Activated B cell treated with CpG ODN at 0.5 μM for 24 hours (primary cell): Measurements from ENCODE around the gene PHETA1. TPM values are rescaled to one million over a fixed set of nuclear protein-coding genes. Genes with fewer than 3 reads are reported as not detected.

Experiments
- ATAC-seq: fragments of 200-7000 bp; cut with Tn5 transposase; one replicate; pipeline ENCODE4 v1.10.0; 2021; ENCODE audit warnings: low read depth, mild to moderate bottlenecking, moderate library complexity
- CTCF ChIA-PET: fragments of 350-600 bp; sonication (Branson Sonifier 250); formaldehyde crosslinking; loops from one replicate; lab custom pipeline; 2021; ENCODE audit warnings: antibody characterized with exemption; lab: Charles Lee
- POLR2A ChIA-PET: fragments of 350-600 bp; sonication (Branson Sonifier 250); formaldehyde crosslinking; loops from one replicate; lab custom pipeline; 2021; ENCODE audit warnings: antibody characterized with exemption; lab: Charles Lee
- DNase-seq: peaks from one replicate; pipeline ENCODE4 v3.0.0; 2022
- H3K27ac Mint-ChIP-seq: one replicate; pipeline ENCODE4 v1.8.0; 2020; ENCODE audit warnings: mixed read lengths
- H3K27me3 Mint-ChIP-seq: one replicate; pipeline ENCODE4 v1.8.0; 2021; ENCODE audit warnings: mixed read lengths
- H3K36me3 Mint-ChIP-seq: one replicate; pipeline ENCODE4 v1.8.0; 2021; ENCODE audit warnings: low read depth, mixed read lengths
- H3K4me1 Mint-ChIP-seq: one replicate; pipeline ENCODE4 v1.8.0; 2021; ENCODE audit warnings: mixed read lengths
- H3K4me3 Mint-ChIP-seq: one replicate; pipeline ENCODE4 v1.8.0; 2020; ENCODE audit warnings: mild to moderate bottlenecking, mixed read lengths
- H3K9me3 Mint-ChIP-seq: one replicate; pipeline ENCODE4 v1.8.0; 2020; ENCODE audit warnings: mixed read lengths
- CTCF ChIP-seq: fragments of 200-600 bp; IDR thresholded peaks from one replicate; pipeline ENCODE4 v1.8.0; 2022; ENCODE audit warnings: antibody characterized with exemption, mild to moderate bottlenecking
- intact Hi-C: fragments of 100-400 bp; cut with micrococcal nuclease; formaldehyde crosslinking; loops from one replicate; pipeline ENCODE4 v1.15.1; 2024
- total RNA-seq: library from RNA; stranded (reverse); gene quantifications from 2 replicates; pipeline ENCODE4 v1.2.3, GENCODE V29; 2022

Gene PHETA1
- total RNA-seq, 1 donor from 2014 or later, result 2.0 TPM

- CTCF ChIA-PET, result interaction anchor here (1.3 kb wide), 1 partner anchor 44 kb away, joined by 3 read pairs; no protein-coding TSS in a partner anchor
Measured at GRCh38 chr12:111352296-111352993, 16.4 kb downstream of the PHETA1 start.

GRCh38 chr12:111351026-111351425, 17.9 kb downstream of the PHETA1 start:
- ATAC-seq, result no peak
- TF ChIP-seq CTCF, result no peak
- ChIA-PET POLR2A (no interaction called here), CTCF (no interaction called here)
- no peak overlapping the region for H3K4me3 Mint-ChIP-seq
- DNase-seq, result no peak
- H3K9me3 Mint-ChIP-seq, result peaks cover 8% of the 10 kb centered on the region
- intact Hi-C loops, result no loop called here
- peaks cover 31% of the 10 kb centered on the region for H3K4me1 Mint-ChIP-seq
- H3K27ac Mint-ChIP-seq, result no peak overlapping the region
- peaks cover 1% of the 10 kb centered on the region for H3K36me3 Mint-ChIP-seq
- no peaks in the 10 kb centered on the region for H3K27me3 Mint-ChIP-seq

More at GRCh38 chr12:111352296-111352993, 16.4 kb downstream of the PHETA1 start:
- peaks cover 1% of the 10 kb centered on the region for H3K36me3 Mint-ChIP-seq
- no peak for DNase-seq
- peaks cover 45% of the 10 kb centered on the region for H3K4me1 Mint-ChIP-seq
- ATAC-seq, result no peak
- intact Hi-C loops, result no loop called here
- TF ChIP-seq CTCF, result no peak
- H3K4me3 Mint-ChIP-seq, result no peak overlapping the region
- POLR2A ChIA-PET, result no interaction called here
- no peak overlapping the region for H3K27ac Mint-ChIP-seq
- peaks cover 8% of the 10 kb centered on the region for H3K9me3 Mint-ChIP-seq
- H3K27me3 Mint-ChIP-seq, result no peaks in the 10 kb centered on the region

- CTCF ChIA-PET, result no interaction called here
- TF ChIP-seq CTCF, result no peak
- POLR2A ChIA-PET, result no interaction called here
- H3K27ac Mint-ChIP-seq, result no peak overlapping the region
- peaks cover 20% of the 10 kb centered on the region for H3K4me1 Mint-ChIP-seq
- intact Hi-C loops, result no loop called here
- DNase-seq (no peak), ATAC-seq (no peak)
- peaks cover 8% of the 10 kb centered on the region for H3K9me3 Mint-ChIP-seq
- peaks cover 1% of the 10 kb centered on the region for H3K36me3 Mint-ChIP-seq
- no peaks in the 10 kb centered on the region for H3K27me3 Mint-ChIP-seq
- H3K4me3 Mint-ChIP-seq, result no peak overlapping the region
Measured at GRCh38 chr12:111349748-111350520, 19.0 kb downstream of the PHETA1 start.

DNA sequence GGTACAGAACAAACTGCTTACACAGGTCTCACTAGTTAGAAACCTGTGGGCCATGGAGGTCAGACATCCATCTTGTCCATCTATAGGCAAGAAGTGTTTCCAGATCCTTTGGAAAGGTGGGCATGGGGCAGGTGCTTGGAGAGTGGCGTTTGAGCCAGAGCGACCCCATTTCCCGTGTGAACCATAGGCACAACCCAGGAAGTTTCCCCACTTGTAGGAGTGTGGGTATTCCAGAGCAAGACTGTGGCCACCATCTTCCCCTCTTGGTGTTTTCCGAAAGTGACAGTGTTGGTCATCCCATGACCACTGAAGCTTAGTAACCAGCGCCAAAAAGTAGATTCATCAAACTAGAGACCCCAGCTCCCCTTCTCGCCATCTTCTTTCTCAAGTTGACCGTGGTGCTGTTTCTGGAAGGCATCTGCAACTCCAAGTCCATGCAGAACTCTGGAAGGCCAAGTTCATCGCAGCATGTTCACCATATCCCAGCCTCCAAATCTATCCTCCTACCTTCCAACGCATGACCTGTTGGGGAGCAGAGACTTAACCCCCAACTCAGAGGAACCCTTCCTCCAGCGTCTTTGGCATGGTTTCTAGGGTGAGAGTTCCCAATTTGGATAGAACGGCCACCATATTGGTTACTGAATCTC, 19.7 kb downstream of the PHETA1 start:
- no peak for ATAC-seq
- no peak for TF ChIP-seq CTCF
- CTCF ChIA-PET, result no interaction called here
- H3K4me3 Mint-ChIP-seq, result no peak overlapping the region
- peaks cover 8% of the 10 kb centered on the region for H3K9me3 Mint-ChIP-seq
- peaks cover 1% of the 10 kb centered on the region for H3K36me3 Mint-ChIP-seq
- POLR2A ChIA-PET, result no interaction called here
- intact Hi-C loops, result no loop called here
- H3K27me3 Mint-ChIP-seq, result no peaks in the 10 kb centered on the region
- no peak overlapping the region for H3K27ac Mint-ChIP-seq
- H3K4me1 Mint-ChIP-seq, result peaks cover 13% of the 10 kb centered on the region
- no peak for DNase-seq
